ENCODE measurements around the gene SH3TC2.

SH3TC2 gene

DNA sequence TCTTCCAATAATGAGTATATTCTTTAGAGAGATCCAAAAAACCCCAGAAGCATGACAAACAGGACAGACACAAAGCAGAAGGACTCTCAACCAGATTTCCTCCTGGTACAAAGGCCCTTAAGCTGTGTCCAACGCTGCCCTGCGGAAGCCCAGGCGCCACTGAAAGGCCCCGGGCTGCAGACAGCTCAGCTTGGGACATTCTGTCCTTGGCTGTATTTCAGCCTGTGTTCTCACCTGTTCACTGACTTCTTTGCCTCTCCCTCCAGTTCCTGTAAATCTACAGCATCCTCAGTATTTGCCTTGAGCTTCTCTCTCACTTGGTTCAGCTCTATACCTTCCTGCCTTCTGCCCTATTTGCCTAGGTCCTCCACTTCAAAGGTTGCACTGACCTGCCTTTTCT, 96.5 kb downstream of the SH3TC2 start:
- in situ Hi-C loops (cut with MboI; ENCODE audit: low pct_unique_long_range_greater_than_20kb, low sequenced_read_pairs, unreplicated experiment), result no loop called here
- DNase-seq (ENCODE audit: low spot score), result no peak
- TF ChIP-seq, protein P1, sequence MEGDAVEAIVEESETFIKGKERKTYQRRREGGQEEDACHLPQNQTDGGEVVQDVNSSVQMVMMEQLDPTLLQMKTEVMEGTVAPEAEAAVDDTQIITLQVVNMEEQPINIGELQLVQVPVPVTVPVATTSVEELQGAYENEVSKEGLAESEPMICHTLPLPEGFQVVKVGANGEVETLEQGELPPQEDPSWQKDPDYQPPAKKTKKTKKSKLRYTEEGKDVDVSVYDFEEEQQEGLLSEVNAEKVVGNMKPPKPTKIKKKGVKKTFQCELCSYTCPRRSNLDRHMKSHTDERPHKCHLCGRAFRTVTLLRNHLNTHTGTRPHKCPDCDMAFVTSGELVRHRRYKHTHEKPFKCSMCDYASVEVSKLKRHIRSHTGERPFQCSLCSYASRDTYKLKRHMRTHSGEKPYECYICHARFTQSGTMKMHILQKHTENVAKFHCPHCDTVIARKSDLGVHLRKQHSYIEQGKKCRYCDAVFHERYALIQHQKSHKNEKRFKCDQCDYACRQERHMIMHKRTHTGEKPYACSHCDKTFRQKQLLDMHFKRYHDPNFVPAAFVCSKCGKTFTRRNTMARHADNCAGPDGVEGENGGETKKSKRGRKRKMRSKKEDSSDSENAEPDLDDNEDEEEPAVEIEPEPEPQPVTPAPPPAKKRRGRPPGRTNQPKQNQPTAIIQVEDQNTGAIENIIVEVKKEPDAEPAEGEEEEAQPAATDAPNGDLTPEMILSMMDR (IDR thresholded peaks at IDR 0.05; ENCODE audit: extremely low read depth, insufficient read depth, missing control alignments), result no peak

- DNase-seq (ENCODE audit: low spot score), result no peak
- TF ChIP-seq, protein P1 (IDR thresholded peaks at IDR 0.05; ENCODE audit: extremely low read depth, insufficient read depth, missing control alignments), result no peak
- in situ Hi-C loops (cut with MboI; ENCODE audit: low pct_unique_long_range_greater_than_20kb, low sequenced_read_pairs, unreplicated experiment), result no loop called here
These were observed 97.2 kb downstream of the SH3TC2 start for GRCh38 chr5:148965511-148966265.

- no peak for DNase-seq (ENCODE audit: low spot score)
- TF ChIP-seq, protein P1 (IDR thresholded peaks at IDR 0.05; ENCODE audit: extremely low read depth, insufficient read depth, missing control alignments), result no peak
- in situ Hi-C loops (cut with MboI; ENCODE audit: low pct_unique_long_range_greater_than_20kb, low sequenced_read_pairs, unreplicated experiment), result no loop called here
These were observed 99.2 kb downstream of the SH3TC2 start for GRCh38 chr5:148963664-148964063.

- in situ Hi-C loops (cut with MboI; ENCODE audit: low pct_unique_long_range_greater_than_20kb, low sequenced_read_pairs, unreplicated experiment), result no loop called here
- TF ChIP-seq, protein P1 (IDR thresholded peaks at IDR 0.05; ENCODE audit: extremely low read depth, insufficient read depth, missing control alignments), result no peak
- no peak for DNase-seq (ENCODE audit: low spot score)
These were observed 100.0 kb downstream of the SH3TC2 start for GRCh38 chr5:148962761-148963324.

GRCh38 chr5:148962200-148962550, 100.7 kb downstream of the SH3TC2 start:
- no peak for DNase-seq (ENCODE audit: low spot score)
- in situ Hi-C loops (cut with MboI; ENCODE audit: low pct_unique_long_range_greater_than_20kb, low sequenced_read_pairs, unreplicated experiment), result no loop called here
- TF ChIP-seq, protein P1 (IDR thresholded peaks at IDR 0.05; ENCODE audit: extremely low read depth, insufficient read depth, missing control alignments), result no peak

- no peak for DNase-seq (ENCODE audit: low spot score)
- TF ChIP-seq, protein P1 (IDR thresholded peaks at IDR 0.05; ENCODE audit: extremely low read depth, insufficient read depth, missing control alignments), result no peak
- in situ Hi-C loops (cut with MboI; ENCODE audit: low pct_unique_long_range_greater_than_20kb, low sequenced_read_pairs, unreplicated experiment), result no loop called here
These were observed 101.3 kb downstream of the SH3TC2 start for GRCh38 chr5:148961261-148962199.
